ENCODE results near the gene FFAR4.
"Not testable (repeated sequence)": the region's sequence is repeated elsewhere in the genome, so short reads cannot be mapped to it uniquely, and the experiment has no call there.

FFAR4 gene

DNA sequence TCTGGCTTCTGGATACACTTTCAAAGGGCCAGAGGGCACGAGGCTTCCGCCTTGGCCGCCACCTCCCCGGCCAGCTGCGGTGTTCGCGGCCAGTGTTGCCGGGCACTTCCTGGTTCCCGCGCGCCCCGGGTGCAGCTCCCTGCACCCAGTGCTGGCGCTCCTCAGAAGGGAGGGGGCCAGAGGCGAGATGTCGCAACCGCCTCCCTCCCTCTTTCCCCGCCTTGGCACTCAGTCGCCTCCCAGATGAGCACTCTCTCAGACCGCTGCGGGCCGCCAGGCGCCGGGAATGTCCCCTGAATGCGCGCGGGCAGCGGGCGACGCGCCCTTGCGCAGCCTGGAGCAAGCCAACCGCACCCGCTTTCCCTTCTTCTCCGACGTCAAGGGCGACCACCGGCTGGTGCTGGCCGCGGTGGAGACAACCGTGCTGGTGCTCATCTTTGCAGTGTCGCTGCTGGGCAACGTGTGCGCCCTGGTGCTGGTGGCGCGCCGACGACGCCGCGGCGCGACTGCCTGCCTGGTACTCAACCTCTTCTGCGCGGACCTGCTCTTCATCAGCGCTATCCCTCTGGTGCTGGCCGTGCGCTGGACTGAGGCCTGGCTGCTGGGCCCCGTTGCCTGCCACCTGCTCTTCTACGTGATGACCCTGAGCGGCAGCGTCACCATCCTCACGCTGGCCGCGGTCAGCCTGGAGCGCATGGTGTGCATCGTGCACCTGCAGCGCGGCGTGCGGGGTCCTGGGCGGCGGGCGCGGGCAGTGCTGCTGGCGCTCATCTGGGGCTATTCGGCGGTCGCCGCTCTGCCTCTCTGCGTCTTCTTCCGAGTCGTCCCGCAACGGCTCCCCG, at the start of gene FFAR4:
FFAR4 (plus strand) TSS at position 231 of the 842 bp plus-strand sequence; CDS start at position 287, 56 bp downstream.
- DNase-seq (ENCODE audit: low read depth), result no peak

DNA sequence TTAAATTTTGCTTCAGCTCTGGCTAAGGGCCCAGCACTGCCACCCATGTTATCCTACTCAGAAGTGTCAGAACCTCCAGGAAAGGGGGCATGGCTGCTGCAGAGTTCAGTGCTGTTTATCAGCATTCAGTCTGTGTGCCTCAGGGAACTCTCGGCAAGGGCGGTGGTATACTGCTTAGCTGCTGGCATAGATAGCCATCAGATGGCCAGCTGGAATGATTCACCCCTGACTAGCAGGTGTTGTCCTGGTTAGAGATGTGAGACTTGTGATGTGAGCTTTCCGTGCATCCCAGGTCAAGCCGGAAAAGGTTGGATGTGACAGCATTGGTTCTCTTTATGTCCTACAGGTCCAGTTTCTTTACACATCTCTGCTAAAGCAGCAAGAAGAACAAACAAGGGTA, 47.9 kb upstream of the FFAR4 start:
- no peak for DNase-seq (ENCODE audit: low read depth)

GRCh38 chr10:93535293-93535692, 31.2 kb upstream of the FFAR4 start:
- no peak for DNase-seq (ENCODE audit: low read depth)

- not testable (repeated sequence) for DNase-seq (ENCODE audit: low read depth)
Observed at GRCh38 chr10:93540871-93541270, 25.6 kb upstream of the FFAR4 start.

DNA sequence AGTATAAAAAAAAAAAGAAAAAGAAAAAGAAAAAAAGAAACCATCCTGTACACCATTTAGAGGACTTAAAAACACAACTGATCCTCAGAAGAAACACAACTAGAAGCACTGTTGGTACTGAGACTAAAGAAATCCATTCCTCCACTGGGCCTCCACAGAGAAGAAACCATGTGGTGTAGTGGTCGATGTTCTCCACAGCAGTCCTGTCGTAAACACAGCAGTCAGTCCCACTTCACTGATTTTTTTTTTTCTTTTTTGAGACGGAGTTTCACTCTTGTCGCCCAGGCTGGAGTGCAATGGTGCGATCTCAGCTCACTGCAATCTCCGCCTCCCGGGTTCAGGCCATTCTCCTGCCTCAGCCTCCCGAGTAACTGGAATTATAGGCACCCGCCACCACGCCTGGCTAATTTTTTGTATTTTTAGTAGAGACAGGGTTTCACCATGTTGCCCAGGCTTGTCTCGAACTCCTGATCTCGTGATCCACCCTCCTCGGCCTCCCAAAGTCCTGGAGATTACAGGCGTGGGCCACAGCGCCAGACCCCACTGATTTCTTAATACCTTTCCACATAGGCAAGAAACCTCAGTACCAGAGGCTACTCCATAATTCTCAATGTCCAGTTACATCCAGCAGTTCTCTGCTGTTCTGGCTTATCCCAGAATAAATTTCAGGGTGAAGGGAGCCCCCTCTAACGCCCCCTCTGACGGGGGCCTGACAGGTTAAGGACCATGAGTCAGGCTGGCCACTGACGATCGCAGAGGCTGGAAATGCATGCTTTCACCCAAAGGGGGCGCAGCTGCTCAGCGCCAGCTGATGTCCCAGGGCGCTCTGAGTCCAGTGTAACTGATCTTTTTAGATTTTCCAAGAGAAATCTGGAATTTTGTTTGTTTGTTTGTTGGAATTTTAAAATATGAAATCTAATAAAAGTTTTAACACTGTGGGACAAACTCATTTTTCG, 24.8 kb upstream of the FFAR4 start:
- DNase-seq (ENCODE audit: low read depth), result no peak

GRCh38 chr10:93542358-93542791, 24.1 kb upstream of the FFAR4 start:
- no peak for DNase-seq (ENCODE audit: low read depth)

GRCh38 chr10:93546995-93547394, 19.5 kb upstream of the FFAR4 start:
- DNase-seq (ENCODE audit: low read depth), result not testable (repeated sequence)

DNA sequence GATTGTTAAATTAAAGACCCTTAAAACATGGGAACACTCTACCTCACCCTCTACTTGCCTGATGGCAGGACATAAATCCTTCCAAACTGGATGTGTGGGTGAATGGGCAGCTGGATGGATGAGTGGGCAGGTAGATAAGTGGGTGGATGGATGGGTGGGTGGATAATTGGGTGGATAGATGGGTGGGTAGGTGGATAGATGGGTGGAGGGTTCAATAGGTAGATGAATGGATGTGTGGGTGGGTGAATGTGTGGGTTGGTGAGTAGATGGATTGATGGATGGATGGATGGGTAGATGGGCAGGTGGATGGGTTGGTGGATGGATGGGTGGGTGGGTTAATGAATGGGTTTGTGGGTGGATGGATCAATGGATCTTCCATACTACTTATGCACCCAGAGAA, 18.9 kb upstream of the FFAR4 start:
- no peak for DNase-seq (ENCODE audit: low read depth)

- DNase-seq (ENCODE audit: low read depth), result no peak
Observed at GRCh38 chr10:93548376-93549071, 17.9 kb upstream of the FFAR4 start.

DNA sequence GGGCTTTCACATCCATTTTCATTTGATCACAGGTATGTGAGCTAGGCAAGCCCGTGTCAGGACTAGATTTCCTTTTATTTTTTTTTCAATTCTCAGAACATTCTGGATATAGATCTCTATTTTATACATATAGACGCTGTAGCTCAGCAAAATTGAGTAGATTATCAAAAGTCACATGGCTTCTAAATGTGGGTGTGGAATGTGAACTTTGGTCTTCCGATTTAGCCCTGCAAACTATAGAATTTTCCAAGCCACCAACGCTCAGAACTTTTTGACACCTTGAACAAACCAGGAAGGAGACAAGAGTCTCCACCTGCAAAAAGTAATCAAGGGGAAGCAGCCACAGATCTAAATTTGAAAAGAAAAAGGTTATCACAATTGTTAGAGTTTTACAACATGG, 15.9 kb upstream of the FFAR4 start:
- DNase-seq (ENCODE audit: low read depth), result no peak

GRCh38 chr10:93552780-93553179, 13.7 kb upstream of the FFAR4 start:
- DNase-seq (ENCODE audit: low read depth), result no peak

- DNase-seq (ENCODE audit: low read depth), result no peak
Observed at GRCh38 chr10:93553482-93554315, 12.8 kb upstream of the FFAR4 start.

GRCh38 chr10:93554316-93554663, 12.2 kb upstream of the FFAR4 start:
- DNase-seq (ENCODE audit: low read depth), result no peak

DNA sequence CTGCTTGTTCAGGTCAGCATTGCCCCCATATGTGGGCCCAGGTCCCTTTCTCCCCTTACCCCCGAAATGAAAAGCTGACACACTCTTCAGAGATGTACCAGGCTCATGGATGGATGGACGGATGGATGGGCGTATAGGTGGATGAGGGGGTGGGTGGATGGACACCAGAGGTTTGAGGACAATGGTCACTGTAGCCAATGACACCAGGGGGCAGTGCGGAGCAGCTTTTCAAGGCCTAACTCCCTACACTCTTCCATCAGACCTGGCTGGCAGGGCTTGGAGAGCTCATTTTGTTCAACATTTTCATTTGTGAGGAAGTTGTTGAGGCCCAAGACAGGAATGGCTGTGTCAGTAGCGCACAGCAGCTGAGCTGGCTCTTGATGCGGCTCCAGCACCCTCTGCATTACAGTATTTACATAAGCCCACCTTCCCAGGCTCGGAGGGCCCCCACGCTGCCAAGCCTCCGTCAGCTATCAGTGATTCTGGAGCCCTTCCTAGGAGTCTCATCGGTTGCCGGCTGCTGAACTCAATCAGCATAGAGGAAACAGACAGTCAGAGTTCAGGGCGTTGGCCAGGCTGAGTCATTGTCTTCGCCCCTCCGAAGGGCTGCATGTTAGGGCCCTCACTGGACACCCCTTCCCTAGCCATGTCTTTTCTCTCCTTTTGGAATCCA, 11.6 kb upstream of the FFAR4 start:
- no peak for DNase-seq (ENCODE audit: low read depth)

- no peak for DNase-seq (ENCODE audit: low read depth)
Observed at GRCh38 chr10:93559490-93559889, 7.0 kb upstream of the FFAR4 start.

DNA sequence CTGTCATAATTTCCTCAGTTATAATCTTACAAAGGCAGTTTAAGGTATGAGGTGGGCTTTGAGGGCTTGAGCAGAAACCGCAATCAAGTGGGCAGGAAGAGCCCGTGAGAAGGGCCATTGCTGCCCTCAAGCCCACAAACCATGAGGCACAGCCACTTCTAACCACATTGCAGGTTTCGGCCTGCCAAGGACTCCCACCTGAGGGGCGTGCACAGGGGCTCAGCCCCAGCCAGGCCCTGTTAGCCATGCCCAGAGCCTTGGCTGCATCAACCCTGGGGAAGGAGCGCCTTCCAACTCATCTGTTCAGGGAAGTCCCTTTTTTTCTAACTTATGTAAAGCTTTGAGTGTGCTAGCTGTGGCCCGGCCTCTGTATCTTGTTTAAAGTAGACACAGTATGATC, 5.9 kb upstream of the FFAR4 start:
- no peak for DNase-seq (ENCODE audit: low read depth)

DNA sequence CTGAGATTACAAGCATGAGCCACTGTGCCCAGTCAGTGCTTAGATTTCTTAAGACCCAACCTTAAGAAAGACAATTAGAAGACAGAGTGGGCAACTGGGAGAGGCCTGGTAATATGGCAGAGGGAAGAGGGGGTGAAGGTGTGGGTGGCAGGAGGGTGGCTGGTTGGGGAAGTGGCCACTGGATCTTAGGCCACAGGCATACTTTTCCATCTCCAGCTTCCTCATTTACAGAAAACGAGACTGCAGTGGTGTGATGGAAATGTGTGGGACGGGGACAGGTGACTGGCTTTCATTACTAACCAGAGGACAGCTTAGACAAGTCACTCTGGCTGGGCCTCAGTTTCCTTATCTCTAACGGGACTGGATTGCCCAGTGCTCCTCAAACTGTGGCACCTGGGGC, 1.0 kb upstream of the FFAR4 start:
- DNase-seq (ENCODE audit: low read depth), result no peak

GRCh38 chr10:93567277-93568104, 1.0 kb downstream of the FFAR4 start:
- no peak for DNase-seq (ENCODE audit: low read depth)

GRCh38 chr10:93568105-93568390, 1.6 kb downstream of the FFAR4 start:
- DNase-seq (ENCODE audit: low read depth), result no peak

GRCh38 chr10:93570383-93570782, 3.9 kb downstream of the FFAR4 start:
- no peak for DNase-seq (ENCODE audit: low read depth)
